HUES64 (cell line): Measurements from ENCODE around the gene XYLT1.

Experiments used
- H3K27ac ChIP-seq: 2 replicates; pipeline ENCODE4 v1.7.0; 2013; ENCODE audit warnings: low read depth, low read length, inconsistent platforms
- H3K27me3 ChIP-seq: 2 replicates; pipeline ENCODE4 v1.6.1; 2013; ENCODE audit warnings: mild to moderate bottlenecking, low read length; ENCODE audit not compliant: insufficient read depth
- H3K36me3 ChIP-seq: 2 replicates; pipeline ENCODE4 v1.6.1; 2013; ENCODE audit warnings: mild to moderate bottlenecking, low read length; ENCODE audit not compliant: insufficient read depth
- H3K4me1 ChIP-seq: 2 replicates; pipeline ENCODE4 v1.6.1; 2013; ENCODE audit warnings: mild to moderate bottlenecking, low read length, moderate library complexity; ENCODE audit not compliant: insufficient read depth
- H3K4me3 ChIP-seq: 2 replicates; pipeline ENCODE4 v1.5.1; 2013; ENCODE audit warnings: mild to moderate bottlenecking, low read length, moderate library complexity
- H3K9ac ChIP-seq: 2 replicates; pipeline ENCODE4 v1.6.1; 2013; ENCODE audit warnings: mild to moderate bottlenecking, low read depth, low read length
- H3K9me3 ChIP-seq: 2 replicates; pipeline ENCODE4 v1.6.1; 2013; ENCODE audit warnings: low read depth, low read length; ENCODE audit not compliant: insufficient read depth
- WGBS: fragments of 150-250, 120-280 bp; methylation state at CpG from one replicate; pipeline ENCODE4 v1.1.7; 2013; ENCODE audit warnings: missing lambda C conversion rate; 5-methylcytosine and 5-hydroxymethylcytosine counted together

The XYLT1 gene

DNA sequence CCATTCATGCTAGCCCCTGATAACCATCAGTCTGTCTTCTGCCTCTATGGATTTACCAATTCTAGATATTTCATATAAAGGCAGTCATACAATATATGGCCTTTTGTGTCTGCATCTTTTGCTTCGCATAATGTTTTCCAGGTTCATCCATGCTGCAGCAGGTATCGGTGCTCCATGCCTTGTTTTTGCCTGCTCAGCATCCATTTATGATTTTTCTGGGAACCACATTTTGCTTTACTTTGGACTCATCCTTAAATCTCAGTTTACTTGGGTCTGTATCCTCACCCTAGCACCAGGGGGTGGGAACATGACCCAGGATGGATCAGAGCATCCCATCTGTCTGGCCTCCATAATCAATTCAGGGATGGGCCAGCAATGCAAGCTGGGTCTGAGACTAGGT lies 325.7 kb downstream of the XYLT1 start:
- no peaks in the 10 kb centered on the region for H3K9me3 ChIP-seq
- H3K36me3 ChIP-seq, result no peaks in the 10 kb centered on the region
- no peak overlapping the region for H3K9ac ChIP-seq
- no peak overlapping the region for H3K4me3 ChIP-seq
- H3K27ac ChIP-seq, result no peak overlapping the region
- no peaks in the 10 kb centered on the region for H3K4me1 ChIP-seq
- WGBS, result 95% methylated on average over 2 of the region's 2 CpGs
- H3K27me3 ChIP-seq, result no peaks in the 10 kb centered on the region

GRCh38 chr16:17144431-17144830 lies 326.3 kb downstream of the XYLT1 start:
- Histone ChIP-seq H3K36me3 (no peaks in the 10 kb centered on the region), H3K9ac (no peak overlapping the region), H3K4me1 (no peaks in the 10 kb centered on the region), H3K27me3 (no peaks in the 10 kb centered on the region), H3K9me3 (no peaks in the 10 kb centered on the region), H3K4me3 (no peak overlapping the region), H3K27ac (no peak overlapping the region)
- 87% methylated on average over 4 of the region's 4 CpGs for WGBS

DNA sequence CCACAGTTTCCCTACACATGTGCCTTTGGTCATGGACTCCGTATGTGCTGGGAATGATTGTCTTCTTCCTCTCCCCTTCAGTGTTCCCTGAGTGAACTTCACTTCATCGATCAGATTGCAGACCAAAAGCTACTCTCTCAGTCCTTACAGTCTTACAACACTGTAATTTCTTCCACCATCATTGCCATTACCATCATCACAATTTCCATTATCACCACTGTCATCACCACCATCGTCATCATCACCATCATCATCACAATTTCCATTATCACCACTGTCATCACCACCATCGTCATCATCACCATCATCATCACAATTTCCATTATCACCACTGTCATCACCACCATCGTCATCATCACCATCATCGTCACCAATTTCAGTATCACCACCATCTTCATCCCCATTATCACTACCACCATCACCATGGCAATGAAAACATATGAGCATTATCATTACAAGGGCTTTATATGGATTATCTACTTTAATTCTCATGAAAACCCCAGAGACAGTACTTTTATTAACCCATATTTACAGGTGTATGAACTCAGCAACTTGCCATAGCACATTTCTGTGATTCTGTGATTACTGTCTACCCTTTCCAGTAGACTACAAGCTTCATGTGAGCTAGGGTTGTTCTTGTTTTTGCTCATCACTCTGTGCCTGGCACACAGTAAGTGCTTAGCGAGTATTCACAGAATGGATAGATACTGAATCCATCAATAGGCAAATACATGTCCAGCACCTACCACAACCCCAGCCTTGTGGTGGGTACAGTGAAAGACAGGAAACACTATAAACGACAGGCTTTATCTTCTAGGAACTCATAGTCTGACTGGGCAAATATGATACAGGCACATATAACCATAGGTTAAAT lies 327.0 kb downstream of the XYLT1 start:
- Histone ChIP-seq H3K36me3 (no peaks in the 10 kb centered on the region), H3K4me1 (no peaks in the 10 kb centered on the region), H3K4me3 (no peak overlapping the region), H3K27me3 (no peaks in the 10 kb centered on the region), H3K27ac (no peak overlapping the region), H3K9me3 (no peaks in the 10 kb centered on the region), H3K9ac (no peak overlapping the region)
- 95% methylated on average over 8 of the region's 8 CpGs for WGBS

DNA sequence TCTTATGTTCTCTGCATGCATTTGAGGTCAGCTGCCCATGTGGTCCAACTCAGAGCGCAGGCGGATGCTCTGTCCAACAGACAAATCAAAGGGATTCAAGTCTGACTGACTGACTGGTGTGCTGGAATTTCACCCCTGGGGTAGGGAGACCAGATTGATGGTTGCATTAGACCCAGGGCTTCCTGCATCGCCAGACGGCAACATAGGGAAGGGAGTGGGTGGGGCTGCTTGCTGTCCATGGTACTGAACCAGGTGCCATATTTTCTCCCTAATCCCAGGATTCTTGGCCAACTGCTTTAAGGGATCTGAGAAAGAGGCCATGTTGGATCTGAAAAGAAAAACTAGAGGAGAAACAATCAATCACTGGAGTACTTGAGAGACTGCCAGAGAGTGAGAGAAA lies 332.0 kb downstream of the XYLT1 start:
- H3K9ac ChIP-seq, result no peak overlapping the region
- no peak overlapping the region for H3K4me3 ChIP-seq
- no peak overlapping the region for H3K27ac ChIP-seq
- H3K27me3 ChIP-seq, result no peaks in the 10 kb centered on the region
- WGBS, result 61% methylated on average over 4 of the region's 4 CpGs
- H3K36me3 ChIP-seq, result peaks cover 12% of the 10 kb centered on the region; the same call in 1 of the 2 replicates
- H3K4me1 ChIP-seq, result no peaks in the 10 kb centered on the region
- H3K9me3 ChIP-seq, result no peaks in the 10 kb centered on the region

DNA sequence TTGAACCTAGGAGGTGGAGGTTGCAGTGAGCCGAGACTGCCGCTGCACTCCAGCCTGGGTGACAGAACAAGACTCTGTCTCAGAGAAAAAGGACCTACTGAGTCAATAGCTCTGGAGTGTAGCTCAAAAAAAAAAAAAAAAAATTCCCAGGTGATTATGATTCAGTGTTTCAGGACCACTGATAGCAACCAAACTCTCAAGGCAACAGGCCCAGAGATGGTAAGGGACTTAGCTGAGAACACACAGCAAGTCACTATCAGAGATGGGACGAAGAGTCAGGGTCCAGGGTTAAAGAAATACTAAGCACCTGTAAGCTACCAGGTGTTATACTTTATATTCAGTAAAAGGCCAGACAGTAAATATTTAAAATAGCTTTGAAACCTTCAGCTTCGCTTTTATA lies 335.3 kb downstream of the XYLT1 start:
- no peak overlapping the region for H3K27ac ChIP-seq
- no peaks in the 10 kb centered on the region for H3K27me3 ChIP-seq
- H3K4me3 ChIP-seq, result no peak overlapping the region
- H3K9me3 ChIP-seq, result no peaks in the 10 kb centered on the region
- no peak overlapping the region for H3K9ac ChIP-seq
- H3K4me1 ChIP-seq, result no peaks in the 10 kb centered on the region
- peaks cover 20% of the 10 kb centered on the region; the same call in 1 of the 2 replicates for H3K36me3 ChIP-seq
- WGBS, result 87% methylated on average over 3 of the region's 4 CpGs

DNA sequence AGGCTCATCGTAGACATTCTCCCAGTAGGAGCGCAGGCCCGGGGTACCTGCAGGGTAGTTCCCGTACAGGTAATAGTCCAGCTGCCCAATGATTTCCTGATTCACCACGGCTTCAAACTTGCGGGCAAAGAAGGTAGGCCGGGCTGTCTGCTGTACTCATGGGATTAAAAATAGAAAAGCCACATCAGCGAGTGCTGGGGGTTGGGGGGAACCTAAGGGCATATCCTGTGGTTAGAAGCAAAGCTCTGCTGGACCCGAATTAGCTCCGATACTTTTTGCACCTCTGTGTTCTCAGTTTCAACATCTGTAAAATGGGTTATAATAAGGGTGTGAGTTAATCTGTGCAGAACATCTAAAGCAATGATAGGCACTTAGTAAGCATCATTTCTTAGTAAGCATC lies 336.2 kb downstream of the XYLT1 start:
- H3K36me3 ChIP-seq, result peaks cover 20% of the 10 kb centered on the region; the same call in 1 of the 2 replicates
- WGBS, result 93% methylated on average over 10 of the region's 10 CpGs

DNA sequence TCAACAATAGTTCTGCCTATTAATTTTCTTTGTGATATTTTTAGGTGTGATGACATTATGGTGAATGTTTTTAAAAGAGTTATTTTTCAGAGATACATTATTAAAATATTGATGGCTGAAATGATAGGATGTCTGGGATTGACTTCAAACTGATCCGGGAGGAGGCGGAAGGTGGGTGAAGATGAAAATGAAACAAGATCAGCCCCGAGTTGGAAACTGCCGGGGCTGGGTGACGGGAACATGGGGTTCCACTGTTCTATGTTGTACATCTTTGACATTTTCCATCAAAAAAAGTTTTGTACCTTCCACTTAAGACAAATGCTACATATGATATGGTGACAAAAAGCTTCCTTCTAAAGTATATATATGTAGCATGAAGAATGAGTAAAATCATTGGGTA lies 336.9 kb downstream of the XYLT1 start:
- H3K4me1 ChIP-seq, result no peaks in the 10 kb centered on the region
- 89% methylated on average over 5 of the region's 5 CpGs for WGBS
- H3K4me3 ChIP-seq, result no peak overlapping the region
- H3K9ac ChIP-seq, result no peak overlapping the region
- peaks cover 20% of the 10 kb centered on the region; the same call in 1 of the 2 replicates for H3K36me3 ChIP-seq
- no peaks in the 10 kb centered on the region for H3K27me3 ChIP-seq
- H3K9me3 ChIP-seq, result no peaks in the 10 kb centered on the region
- H3K27ac ChIP-seq, result no peak overlapping the region

More for the DNA sequence above, 336.2 kb downstream of the XYLT1 start:
- no peaks in the 10 kb centered on the region for H3K9me3 ChIP-seq
- no peak overlapping the region for H3K4me3 ChIP-seq
- H3K9ac ChIP-seq, result no peak overlapping the region
- H3K27me3 ChIP-seq, result no peaks in the 10 kb centered on the region
- H3K4me1 ChIP-seq, result no peaks in the 10 kb centered on the region
- no peak overlapping the region for H3K27ac ChIP-seq

- WGBS, result 91% methylated on average over 6 of the region's 6 CpGs
- peaks cover 23% of the 10 kb centered on the region for H3K36me3 ChIP-seq
- H3K9me3 ChIP-seq, result no peaks in the 10 kb centered on the region
- H3K27ac ChIP-seq, result no peak overlapping the region
- no peak overlapping the region for H3K9ac ChIP-seq
- no peaks in the 10 kb centered on the region for H3K27me3 ChIP-seq
- H3K4me3 ChIP-seq, result no peak overlapping the region
- H3K4me1 ChIP-seq, result no peaks in the 10 kb centered on the region
Measured at GRCh38 chr16:17131351-17131750, 339.4 kb downstream of the XYLT1 start.

DNA sequence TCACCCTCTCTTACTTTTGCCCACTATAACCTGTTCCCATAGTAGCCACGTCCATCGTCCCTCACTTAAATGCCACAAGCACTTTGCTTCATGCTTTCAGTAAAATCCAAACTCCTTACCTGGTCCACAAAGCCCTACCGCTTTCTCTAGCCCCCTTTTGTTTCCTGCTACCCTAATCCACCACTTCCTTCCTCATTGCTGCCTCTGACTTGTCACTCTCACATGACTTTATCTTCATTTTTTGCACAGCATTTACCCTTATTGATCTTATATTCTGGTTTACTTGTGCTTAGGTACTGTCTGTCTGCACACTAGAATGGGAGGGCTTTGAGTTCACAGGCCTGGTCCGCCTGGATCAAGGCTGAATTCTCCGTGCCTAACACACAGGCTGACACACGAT lies 340.0 kb downstream of the XYLT1 start:
- no peak overlapping the region for H3K9ac ChIP-seq
- peaks cover 24% of the 10 kb centered on the region for H3K36me3 ChIP-seq
- WGBS, result 93% methylated on average over 6 of the region's 6 CpGs
- no peak overlapping the region for H3K4me3 ChIP-seq
- H3K27me3 ChIP-seq, result no peaks in the 10 kb centered on the region
- H3K9me3 ChIP-seq, result no peaks in the 10 kb centered on the region
- no peak overlapping the region for H3K27ac ChIP-seq
- H3K4me1 ChIP-seq, result no peaks in the 10 kb centered on the region

- WGBS, result 93% methylated on average over 5 of the region's 5 CpGs
- no peak overlapping the region for H3K27ac ChIP-seq
- peaks cover 29% of the 10 kb centered on the region for H3K36me3 ChIP-seq
- H3K4me1 ChIP-seq, result no peaks in the 10 kb centered on the region
- H3K9ac ChIP-seq, result no peak overlapping the region
- H3K9me3 ChIP-seq, result no peaks in the 10 kb centered on the region
- H3K4me3 ChIP-seq, result no peak overlapping the region
- no peaks in the 10 kb centered on the region for H3K27me3 ChIP-seq
Measured at GRCh38 chr16:17129971-17130370, 340.8 kb downstream of the XYLT1 start.

GRCh38 chr16:17128791-17129190 lies 342.0 kb downstream of the XYLT1 start:
- 95% methylated on average over 6 of the region's 6 CpGs for WGBS
- peaks cover 27% of the 10 kb centered on the region for H3K36me3 ChIP-seq
- H3K27ac ChIP-seq, result no peak overlapping the region
- H3K4me1 ChIP-seq, result no peaks in the 10 kb centered on the region
- H3K9me3 ChIP-seq, result no peaks in the 10 kb centered on the region
- H3K9ac ChIP-seq, result no peak overlapping the region
- H3K4me3 ChIP-seq, result no peak overlapping the region
- H3K27me3 ChIP-seq, result no peaks in the 10 kb centered on the region
